ENCODE measurements around the gene SH3BP4.

Gene SH3BP4

GRCh38 chr2:235063471-235063961 is 111.7 kb downstream of the SH3BP4 start:
- DNase-seq: no peak

DNA sequence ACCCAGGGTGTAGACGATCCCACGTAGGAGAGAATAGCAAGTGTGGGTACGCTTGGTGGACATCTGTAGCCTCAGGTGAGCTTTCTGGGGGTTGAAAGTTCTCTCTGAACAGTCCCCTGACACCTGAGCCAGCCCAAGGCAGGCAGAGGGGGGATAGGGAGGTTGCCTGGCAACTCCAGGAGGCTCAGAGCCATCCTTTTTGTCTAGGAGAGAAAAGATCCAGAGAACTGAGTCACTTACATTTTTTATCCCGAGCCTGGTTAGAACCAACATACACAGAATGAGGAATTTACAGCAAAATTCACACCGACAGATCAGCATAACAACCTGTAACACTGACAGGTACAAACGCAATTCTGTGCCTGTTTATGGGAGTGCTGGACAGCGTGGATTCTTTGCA is 113.2 kb downstream of the SH3BP4 start:
- DNase-seq: no peak

- DNase-seq: no peak
These were observed 114.7 kb downstream of the SH3BP4 start for GRCh38 chr2:235066490-235066889.

DNA sequence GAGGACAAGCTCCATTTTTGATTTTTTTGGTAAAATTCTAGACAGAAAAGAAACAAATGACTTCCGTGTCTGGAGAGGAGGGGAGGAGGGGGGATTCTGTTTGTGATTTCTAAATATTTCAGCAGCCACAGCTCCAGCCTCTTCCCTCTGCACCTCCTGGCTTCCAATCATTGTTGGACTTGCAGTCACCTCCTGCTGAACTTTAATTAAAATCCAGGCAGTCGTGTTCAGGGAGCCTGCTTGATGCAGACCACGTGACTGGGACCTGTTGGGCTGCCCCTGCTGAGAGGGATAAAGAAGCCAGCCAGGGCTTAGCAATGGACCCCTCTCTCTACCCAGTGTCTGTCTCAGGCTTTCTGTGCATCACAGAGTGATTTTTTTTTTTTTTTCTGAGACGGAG is 115.1 kb downstream of the SH3BP4 start:
- peak; percentile 3 for DNase-seq

- DNase-seq: no peak
These were observed 116.9 kb downstream of the SH3BP4 start for GRCh38 chr2:235068701-235069100.

- no peak for DNase-seq
These were observed 118.4 kb downstream of the SH3BP4 start for GRCh38 chr2:235070063-235070706.

DNA sequence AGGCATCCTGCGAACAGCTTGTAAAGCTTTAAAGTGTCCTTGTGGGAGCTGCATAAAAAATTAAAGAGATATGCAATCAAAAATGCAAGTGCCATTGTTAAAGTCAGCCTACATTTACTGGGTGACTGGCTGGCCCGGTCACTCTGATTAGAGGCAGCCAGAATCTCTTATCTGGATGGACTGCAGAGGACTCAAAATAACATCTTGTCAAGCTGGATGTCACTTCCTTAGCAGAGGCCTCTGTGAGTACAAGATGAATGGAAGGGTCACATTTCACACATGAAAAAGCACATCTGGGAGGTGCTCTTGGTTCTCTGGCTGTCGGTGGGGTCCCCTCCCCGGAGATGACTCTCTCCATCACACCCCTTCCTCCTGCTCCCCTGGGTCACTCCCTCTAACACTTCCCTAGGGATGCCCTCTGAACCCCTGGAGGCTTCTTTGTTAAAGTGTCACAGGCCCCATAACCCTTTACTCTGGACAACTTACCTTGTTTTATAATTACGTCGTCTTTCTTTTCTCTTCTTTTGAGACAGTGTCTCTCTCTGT is 122.1 kb downstream of the SH3BP4 start:
- no peak for DNase-seq

DNA sequence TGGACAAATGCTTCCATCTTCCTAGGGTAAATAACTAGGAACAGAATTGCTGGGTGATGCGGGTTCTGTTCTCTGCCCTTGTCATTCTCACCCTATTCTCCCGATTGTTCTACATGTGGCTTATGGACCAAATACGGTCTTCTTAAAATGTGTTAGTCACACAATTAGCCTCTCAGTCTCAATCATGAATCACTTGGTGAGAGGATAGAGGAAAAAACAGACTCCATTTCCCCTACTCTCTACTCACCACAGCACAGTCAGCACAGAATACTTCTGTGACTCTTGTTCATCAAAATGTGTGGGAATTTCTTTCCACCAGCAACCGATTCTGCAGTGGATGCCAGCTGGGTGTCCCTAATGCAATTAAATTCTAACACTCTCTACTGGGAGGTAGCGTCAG is 125.2 kb downstream of the SH3BP4 start:
- no peak for DNase-seq

DNA sequence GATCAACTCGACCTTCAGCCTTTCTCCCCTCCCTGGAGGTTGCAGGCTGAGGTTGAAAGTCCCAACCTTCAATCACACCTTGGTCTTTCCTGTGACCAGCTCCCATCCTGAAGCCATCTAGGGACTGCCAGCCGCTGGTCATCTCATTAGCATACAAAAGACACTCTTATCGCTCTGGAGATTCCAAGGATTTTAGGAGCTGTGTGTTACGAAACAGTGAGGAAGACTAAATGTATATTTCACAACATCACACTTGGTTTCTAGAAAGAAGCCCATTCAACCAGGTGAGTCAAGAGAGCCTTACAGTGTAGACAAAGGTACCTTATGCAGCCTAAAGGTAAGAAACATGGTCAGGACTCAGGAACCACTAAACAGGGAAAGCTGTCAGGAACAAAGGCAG is 126.4 kb downstream of the SH3BP4 start:
- DNase-seq: no peak

DNA sequence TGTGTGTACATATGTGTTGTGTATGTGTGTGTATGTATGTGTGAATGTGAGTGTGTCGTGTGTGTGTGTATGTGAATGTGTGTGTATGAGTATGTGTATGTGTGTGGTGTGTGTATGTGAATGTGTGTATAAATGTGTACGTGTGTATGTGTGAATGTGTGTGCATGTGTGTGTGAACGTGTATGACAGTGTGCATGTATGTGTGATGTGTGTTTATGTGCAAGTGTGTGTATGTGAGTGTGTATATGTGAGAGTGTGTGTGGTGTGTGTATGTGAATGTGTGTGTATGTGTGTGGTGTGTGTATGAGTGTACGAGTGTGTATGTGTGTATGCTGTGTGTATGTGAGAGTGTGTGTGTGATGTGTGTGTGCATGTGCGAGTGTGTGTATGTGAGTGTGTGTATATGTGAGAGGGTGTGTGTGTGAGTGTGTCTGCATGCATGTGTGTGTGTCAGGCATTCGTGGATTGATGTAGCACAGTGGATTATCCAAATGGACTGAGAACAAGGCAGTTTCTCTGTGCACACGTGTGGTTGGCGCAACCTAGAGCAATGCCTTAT is 127.2 kb downstream of the SH3BP4 start:
- no peak for DNase-seq

DNA sequence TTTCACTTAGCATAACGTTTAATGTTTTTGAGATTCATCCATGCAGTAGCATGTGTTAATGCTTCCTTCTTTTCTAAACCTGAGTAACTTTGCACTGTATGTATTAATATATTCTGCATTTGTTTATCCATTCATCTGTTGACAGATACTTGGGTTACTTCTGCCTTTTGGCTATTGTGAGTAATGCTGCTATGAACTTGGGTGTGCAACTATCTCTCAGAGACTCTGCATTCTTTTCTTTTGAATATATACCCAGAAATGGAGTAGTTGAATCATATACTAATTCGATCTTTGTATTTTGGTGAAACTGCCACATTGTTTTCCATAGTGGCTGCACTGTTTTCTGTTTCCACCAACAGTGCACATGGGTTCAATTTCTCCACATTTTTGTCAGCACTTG is 128.3 kb downstream of the SH3BP4 start:
- DNase-seq: no peak

DNA sequence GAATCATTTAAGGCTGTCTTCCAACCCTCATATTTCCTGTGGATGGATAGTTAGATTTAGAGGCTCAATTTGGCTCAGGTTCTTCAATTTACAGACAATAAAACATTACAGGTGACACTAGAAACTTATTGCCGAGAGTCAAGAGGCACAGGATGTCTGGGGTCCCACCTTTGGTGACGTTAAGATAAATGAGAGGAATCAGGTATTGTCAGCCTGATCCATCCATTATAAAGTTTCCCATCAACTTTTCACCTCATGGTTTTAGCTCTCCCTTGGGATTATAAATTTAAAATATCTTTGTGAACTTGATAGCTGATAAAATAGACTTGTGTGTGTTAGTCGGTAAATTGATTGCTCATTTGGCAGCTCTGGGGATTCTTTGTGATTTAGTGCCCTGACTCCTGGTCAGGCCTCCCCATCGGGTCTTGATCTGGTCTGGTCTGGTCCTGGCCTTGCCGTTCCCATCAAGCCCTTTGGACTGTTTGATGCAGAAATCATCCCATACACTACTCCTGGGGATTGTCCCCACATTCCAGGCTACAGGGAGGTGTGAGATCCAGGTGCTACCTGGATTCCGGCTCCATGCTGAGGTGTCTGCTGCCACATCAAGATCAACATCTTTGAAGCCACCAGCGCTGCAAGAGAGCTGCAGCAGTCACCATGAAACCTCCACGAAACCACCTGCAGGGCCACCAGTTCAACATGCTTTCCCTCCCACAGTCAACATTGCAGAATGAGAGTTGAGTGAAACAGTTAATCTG is 130.9 kb downstream of the SH3BP4 start:
- DNase-seq: no peak

- DNase-seq: no peak
These were observed 132.0 kb downstream of the SH3BP4 start for GRCh38 chr2:235083822-235084221.

DNA sequence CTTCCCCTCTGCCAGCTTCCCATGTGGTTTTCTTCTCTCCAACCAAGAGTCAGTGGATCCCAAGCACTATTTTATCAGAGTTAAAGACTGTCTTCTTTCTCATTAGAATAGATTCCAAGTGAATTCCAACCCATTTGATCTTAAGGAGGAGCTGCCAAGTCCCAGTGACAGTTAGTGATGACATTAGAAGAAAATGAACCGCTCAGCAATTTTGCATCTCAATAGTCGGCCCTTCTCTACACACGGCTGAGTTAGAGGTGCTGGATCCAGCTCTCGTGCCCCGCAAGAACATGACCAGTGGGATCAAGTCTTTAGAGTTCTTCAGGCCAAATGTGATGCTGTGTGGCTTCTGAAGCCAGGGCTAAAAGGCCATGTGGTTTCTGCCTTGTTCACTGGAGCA is 132.6 kb downstream of the SH3BP4 start:
- DNase-seq: no peak

DNA sequence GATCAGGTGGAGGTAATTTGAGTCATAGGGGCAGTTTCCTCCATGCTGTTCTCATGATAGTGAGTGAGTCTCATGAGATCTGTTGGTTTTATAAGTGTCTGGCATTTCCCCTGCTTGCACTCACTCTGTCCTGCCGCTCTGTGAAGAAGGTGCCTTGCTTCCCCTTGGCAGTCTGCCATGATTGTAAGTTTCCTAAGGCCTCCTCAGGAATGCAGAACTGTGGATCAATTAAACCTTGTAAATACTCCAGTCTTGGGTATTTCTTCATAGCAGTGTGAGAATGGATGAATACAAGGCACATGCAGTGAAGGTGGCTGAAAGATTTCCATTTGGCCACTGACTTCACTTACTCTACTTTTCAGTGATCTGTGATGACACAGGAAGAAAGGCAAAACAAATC is 133.7 kb downstream of the SH3BP4 start:
- DNase-seq: no peak

DNA sequence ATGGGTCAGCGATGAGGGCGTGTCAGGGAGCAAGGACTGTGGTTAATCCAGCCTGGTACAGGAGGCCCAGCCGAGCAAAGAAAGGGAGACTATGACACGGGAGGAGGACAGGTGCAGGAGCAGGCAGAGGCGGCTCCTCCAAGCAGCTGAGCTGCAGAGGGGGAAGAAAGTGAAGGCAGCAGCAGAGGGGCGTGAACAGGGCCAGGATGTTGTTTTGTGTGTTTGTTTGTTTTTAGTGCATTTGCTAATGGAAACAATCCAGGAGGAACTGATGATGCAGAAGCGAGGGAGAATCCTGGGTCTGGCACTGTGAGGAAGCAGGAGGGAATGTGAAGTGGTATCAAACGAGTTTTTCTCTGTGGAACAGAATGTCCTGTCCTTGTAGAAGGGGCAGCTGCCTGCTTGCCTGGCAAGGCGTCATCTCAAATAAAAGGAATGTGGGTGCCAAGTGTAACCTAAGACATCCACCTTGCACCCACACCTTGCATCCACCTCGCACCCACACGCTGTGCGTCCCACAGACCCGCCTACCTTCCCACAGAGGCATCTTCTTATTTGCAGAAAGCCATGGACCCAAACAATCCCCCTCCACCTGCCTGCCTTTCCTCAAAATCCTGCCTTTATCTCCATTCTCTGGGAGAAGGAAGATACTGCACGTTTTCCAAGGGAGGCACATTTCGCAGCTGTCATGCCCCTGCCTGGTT is 134.8 kb downstream of the SH3BP4 start:
- no peak for DNase-seq

DNA sequence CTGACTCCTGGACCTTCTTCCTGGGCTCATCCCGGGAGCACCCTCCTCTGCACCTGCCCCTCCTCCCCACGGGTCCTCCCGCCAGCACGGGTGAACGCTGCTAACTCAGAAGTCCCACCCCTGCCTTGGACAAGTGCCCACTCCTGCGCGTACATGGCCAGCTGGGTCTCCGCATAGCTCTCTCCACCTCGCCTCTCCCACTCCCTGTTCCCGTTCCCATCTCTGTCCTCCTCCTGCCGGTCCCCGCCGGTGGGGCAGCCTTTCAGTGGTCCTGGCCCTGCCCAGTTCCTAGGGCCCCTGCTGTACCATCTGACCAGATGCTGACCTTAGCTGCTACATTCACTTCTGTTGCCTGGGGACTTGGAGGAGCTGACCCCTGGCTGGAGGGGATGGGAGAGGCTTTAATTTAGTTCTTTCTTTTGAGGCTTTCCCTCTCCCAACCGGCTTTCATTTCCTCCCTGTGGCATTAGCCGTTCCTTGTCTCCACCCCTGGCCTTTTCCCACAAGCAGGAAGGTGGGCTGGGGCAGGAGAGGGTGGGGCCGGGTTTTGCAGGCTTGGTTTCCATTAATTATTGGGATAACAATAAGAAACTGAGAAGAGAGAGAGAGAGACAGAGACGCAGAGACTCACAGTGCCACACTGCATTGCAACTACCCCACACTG is 136.1 kb downstream of the SH3BP4 start:
- DNase-seq: no peak

DNA sequence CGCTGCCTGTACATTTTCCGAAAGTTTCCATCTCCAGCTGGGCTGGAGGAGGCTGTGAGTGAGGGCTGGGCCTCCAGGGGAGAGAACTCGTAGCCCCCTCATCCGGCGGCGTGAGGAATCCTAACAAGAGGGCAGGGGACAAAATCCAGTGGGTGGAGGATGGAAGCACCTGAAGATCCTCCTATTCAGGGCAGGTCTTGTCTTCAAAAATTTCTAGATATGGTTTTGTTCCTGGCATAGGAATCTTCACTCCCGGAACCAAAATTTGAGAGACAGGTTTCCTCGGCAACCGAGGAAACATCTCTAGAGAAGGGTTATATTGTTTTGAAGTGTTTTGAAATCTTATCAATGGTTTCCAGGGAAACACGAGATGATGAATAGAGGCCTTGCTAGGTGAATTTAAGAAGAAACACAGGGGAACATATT is 136.7 kb downstream of the SH3BP4 start:
- DNase-seq: no peak

- DNase-seq: no peak
These were observed 139.6 kb downstream of the SH3BP4 start for GRCh38 chr2:235091421-235091820.

- DNase-seq: no peak
These were observed 140.2 kb downstream of the SH3BP4 start for GRCh38 chr2:235091983-235092382.

DNA sequence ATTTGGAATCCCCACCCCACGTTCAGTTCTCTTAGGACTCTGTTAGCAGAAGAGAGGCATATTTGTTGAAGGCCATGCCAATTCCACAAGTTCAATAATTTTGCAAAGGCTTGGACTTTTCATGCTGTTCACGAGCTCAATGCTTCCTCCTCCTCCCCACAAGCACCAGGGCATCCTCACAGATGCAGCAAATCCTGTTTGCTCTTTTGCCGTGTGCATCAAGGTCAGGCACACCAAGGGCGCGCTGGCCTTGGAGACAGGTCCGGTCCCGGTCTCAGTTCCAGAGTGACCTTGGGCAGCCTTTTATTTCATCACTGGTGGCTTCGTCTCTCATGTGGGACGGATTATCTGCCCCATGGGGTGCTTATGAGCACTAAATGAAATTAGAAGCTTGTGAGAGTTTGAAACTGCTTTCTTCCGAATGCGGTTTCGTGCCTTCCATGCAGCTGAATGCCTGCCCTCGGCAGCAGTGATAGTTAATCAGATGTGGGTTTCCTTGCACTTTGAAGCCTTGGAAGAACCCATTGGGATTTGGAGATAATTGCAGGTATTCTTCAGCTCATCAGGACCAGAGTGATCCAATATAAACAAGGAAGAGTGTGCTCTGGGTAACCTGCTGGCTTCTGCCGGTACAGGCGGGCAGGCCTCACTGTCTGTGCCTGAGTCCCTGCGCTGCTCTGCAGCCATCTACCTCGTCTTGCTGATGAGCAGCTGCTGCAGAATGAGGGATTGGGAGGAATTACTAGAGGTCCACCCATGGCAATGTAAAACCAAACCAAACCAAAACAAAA is 140.8 kb downstream of the SH3BP4 start:
- DNase-seq: no peak

- DNase-seq: no peak
These were observed 142.6 kb downstream of the SH3BP4 start for GRCh38 chr2:235094457-235094856.
